ENCODE results near the gene DENND1A.

DENND1A gene

GRCh38 chr9:123616707-123617106, 313.2 kb downstream of the DENND1A start:
- peaks cover 13% of the 10 kb centered on the region for H3K4me1 ChIP-seq (ENCODE audit: insufficient read depth, insufficient read length)

GRCh38 chr9:123615381-123615780, 314.5 kb downstream of the DENND1A start:
- H3K9me3 ChIP-seq (ENCODE audit: insufficient read depth, low read length): no peaks in the 10 kb centered on the region
- no peak for DNase-seq (ENCODE audit: low read depth, low spot score)
- no peak overlapping the region for H3K4me3 ChIP-seq (ENCODE audit: insufficient read length, low read depth)
- peaks cover 13% of the 10 kb centered on the region for H3K4me1 ChIP-seq (ENCODE audit: insufficient read depth, insufficient read length)
- TF ChIP-seq YY1 (IDR thresholded peaks at IDR 0.05; ENCODE audit: insufficient read depth, insufficient read length) (no peak), SUZ12 (IDR thresholded peaks at IDR 0.05; ENCODE audit: extremely low read depth, insufficient read depth, insufficient read length) (no peak), ZNF274 (IDR thresholded peaks at IDR 0.05; ENCODE audit: low read depth, low read length) (no peak)
- no peaks in the 10 kb centered on the region for H3K27me3 ChIP-seq (ENCODE audit: insufficient read depth, insufficient read length)
- no peaks in the 10 kb centered on the region for H3K36me3 ChIP-seq (ENCODE audit: insufficient read depth, insufficient read length, low read length)
- H3K9ac ChIP-seq (ENCODE audit: insufficient read length, low read depth): no peak overlapping the region

More at GRCh38 chr9:123616707-123617106, 313.2 kb downstream of the DENND1A start:
- H3K9ac ChIP-seq (ENCODE audit: insufficient read length, low read depth): no peak overlapping the region
- TF ChIP-seq ZNF274 (IDR thresholded peaks at IDR 0.05; ENCODE audit: low read depth, low read length) (no peak), SUZ12 (IDR thresholded peaks at IDR 0.05; ENCODE audit: extremely low read depth, insufficient read depth, insufficient read length) (no peak), YY1 (IDR thresholded peaks at IDR 0.05; ENCODE audit: insufficient read depth, insufficient read length) (no peak)
- H3K4me3 ChIP-seq (ENCODE audit: insufficient read length, low read depth): no peak overlapping the region
- H3K27me3 ChIP-seq (ENCODE audit: insufficient read depth, insufficient read length): no peaks in the 10 kb centered on the region
- no peaks in the 10 kb centered on the region for H3K36me3 ChIP-seq (ENCODE audit: insufficient read depth, insufficient read length, low read length)
- no peaks in the 10 kb centered on the region for H3K9me3 ChIP-seq (ENCODE audit: insufficient read depth, low read length)
- DNase-seq (ENCODE audit: low read depth, low spot score): peak; percentile 30

GRCh38 chr9:123614306-123615263, 315.3 kb downstream of the DENND1A start:
- no peak for DNase-seq (ENCODE audit: low read depth, low spot score)
- TF ChIP-seq SUZ12 (IDR thresholded peaks at IDR 0.05; ENCODE audit: extremely low read depth, insufficient read depth, insufficient read length): no peak
- Histone ChIP-seq H3K4me3 (ENCODE audit: insufficient read length, low read depth) (no peak overlapping the region), H3K4me1 (ENCODE audit: insufficient read depth, insufficient read length) (peaks cover 13% of the 10 kb centered on the region), H3K27me3 (ENCODE audit: insufficient read depth, insufficient read length) (no peaks in the 10 kb centered on the region), H3K9ac (ENCODE audit: insufficient read length, low read depth) (no peak overlapping the region), H3K36me3 (ENCODE audit: insufficient read depth, insufficient read length, low read length) (no peaks in the 10 kb centered on the region), H3K9me3 (ENCODE audit: insufficient read depth, low read length) (no peaks in the 10 kb centered on the region)

- Histone ChIP-seq H3K36me3 (ENCODE audit: insufficient read depth, insufficient read length, low read length) (no peaks in the 10 kb centered on the region), H3K4me3 (ENCODE audit: insufficient read length, low read depth) (no peak overlapping the region), H3K4me1 (ENCODE audit: insufficient read depth, insufficient read length) (peaks cover 6% of the 10 kb centered on the region), H3K9me3 (ENCODE audit: insufficient read depth, low read length) (no peaks in the 10 kb centered on the region), H3K9ac (ENCODE audit: insufficient read length, low read depth) (no peak overlapping the region), H3K27me3 (ENCODE audit: insufficient read depth, insufficient read length) (no peaks in the 10 kb centered on the region)
- DNase-seq (ENCODE audit: low read depth, low spot score): no peak
- TF ChIP-seq ZNF274 (IDR thresholded peaks at IDR 0.05; ENCODE audit: low read depth, low read length): no peak
- no peak for TF ChIP-seq SUZ12 (IDR thresholded peaks at IDR 0.05; ENCODE audit: extremely low read depth, insufficient read depth, insufficient read length)
- TF ChIP-seq YY1 (IDR thresholded peaks at IDR 0.05; ENCODE audit: insufficient read depth, insufficient read length): no peak
Measured at GRCh38 chr9:123611226-123611625, 318.7 kb downstream of the DENND1A start.

GRCh38 chr9:123609844-123610243, 320.1 kb downstream of the DENND1A start:
- TF ChIP-seq ZNF274 (IDR thresholded peaks at IDR 0.05; ENCODE audit: low read depth, low read length) (no peak), YY1 (IDR thresholded peaks at IDR 0.05; ENCODE audit: insufficient read depth, insufficient read length) (no peak), SUZ12 (IDR thresholded peaks at IDR 0.05; ENCODE audit: extremely low read depth, insufficient read depth, insufficient read length) (no peak)
- Histone ChIP-seq H3K9me3 (ENCODE audit: insufficient read depth, low read length) (no peaks in the 10 kb centered on the region), H3K9ac (ENCODE audit: insufficient read length, low read depth) (no peak overlapping the region), H3K27me3 (ENCODE audit: insufficient read depth, insufficient read length) (no peaks in the 10 kb centered on the region), H3K4me1 (ENCODE audit: insufficient read depth, insufficient read length) (no peaks in the 10 kb centered on the region), H3K4me3 (ENCODE audit: insufficient read length, low read depth) (no peak overlapping the region), H3K36me3 (ENCODE audit: insufficient read depth, insufficient read length, low read length) (no peaks in the 10 kb centered on the region)
- no peak for DNase-seq (ENCODE audit: low read depth, low spot score)

GRCh38 chr9:123608104-123608503, 321.8 kb downstream of the DENND1A start:
- Histone ChIP-seq H3K4me1 (ENCODE audit: insufficient read depth, insufficient read length) (no peaks in the 10 kb centered on the region), H3K9me3 (ENCODE audit: insufficient read depth, low read length) (no peaks in the 10 kb centered on the region), H3K9ac (ENCODE audit: insufficient read length, low read depth) (no peak overlapping the region), H3K4me3 (ENCODE audit: insufficient read length, low read depth) (no peak overlapping the region), H3K36me3 (ENCODE audit: insufficient read depth, insufficient read length, low read length) (no peaks in the 10 kb centered on the region), H3K27me3 (ENCODE audit: insufficient read depth, insufficient read length) (no peaks in the 10 kb centered on the region)
- DNase-seq (ENCODE audit: low read depth, low spot score): no peak
- no peak for TF ChIP-seq ZNF274 (IDR thresholded peaks at IDR 0.05; ENCODE audit: low read depth, low read length)
- no peak for TF ChIP-seq YY1 (IDR thresholded peaks at IDR 0.05; ENCODE audit: insufficient read depth, insufficient read length)
- no peak for TF ChIP-seq SUZ12 (IDR thresholded peaks at IDR 0.05; ENCODE audit: extremely low read depth, insufficient read depth, insufficient read length)

GRCh38 chr9:123607479-123607878, 322.4 kb downstream of the DENND1A start:
- no peaks in the 10 kb centered on the region for H3K9me3 ChIP-seq (ENCODE audit: insufficient read depth, low read length)
- DNase-seq (ENCODE audit: low read depth, low spot score): no peak
- no peak overlapping the region for H3K9ac ChIP-seq (ENCODE audit: insufficient read length, low read depth)
- no peaks in the 10 kb centered on the region for H3K36me3 ChIP-seq (ENCODE audit: insufficient read depth, insufficient read length, low read length)
- no peak overlapping the region for H3K4me3 ChIP-seq (ENCODE audit: insufficient read length, low read depth)
- no peaks in the 10 kb centered on the region for H3K27me3 ChIP-seq (ENCODE audit: insufficient read depth, insufficient read length)
- no peaks in the 10 kb centered on the region for H3K4me1 ChIP-seq (ENCODE audit: insufficient read depth, insufficient read length)
- no peak for TF ChIP-seq YY1 (IDR thresholded peaks at IDR 0.05; ENCODE audit: insufficient read depth, insufficient read length)

All from NT2/D1 (cell line).